Measurements from ENCODE around the gene FCRL4. TPM values are rescaled to one million over a fixed set of nuclear protein-coding genes. Genes with fewer than 3 reads are reported as not detected.

The FCRL4 gene
- not detected in 2 replicates for total RNA-seq (2014; rRNA removed; shearing (Covaris generic))
- total RNA-seq (2022) = not detected in 2 replicates
- percentile 10 among the genes with signal in this experiment for Bru-seq, nascent RNA
- not detected for BruChase-seq, experiment 1, labeled RNA remaining after a 6-hour chase
- BruChase-seq, experiment 2, labeled RNA remaining after a 2-hour chase = percentile 12 among the genes with signal in this experiment
- long read RNA-seq = 0 reads

DNA sequence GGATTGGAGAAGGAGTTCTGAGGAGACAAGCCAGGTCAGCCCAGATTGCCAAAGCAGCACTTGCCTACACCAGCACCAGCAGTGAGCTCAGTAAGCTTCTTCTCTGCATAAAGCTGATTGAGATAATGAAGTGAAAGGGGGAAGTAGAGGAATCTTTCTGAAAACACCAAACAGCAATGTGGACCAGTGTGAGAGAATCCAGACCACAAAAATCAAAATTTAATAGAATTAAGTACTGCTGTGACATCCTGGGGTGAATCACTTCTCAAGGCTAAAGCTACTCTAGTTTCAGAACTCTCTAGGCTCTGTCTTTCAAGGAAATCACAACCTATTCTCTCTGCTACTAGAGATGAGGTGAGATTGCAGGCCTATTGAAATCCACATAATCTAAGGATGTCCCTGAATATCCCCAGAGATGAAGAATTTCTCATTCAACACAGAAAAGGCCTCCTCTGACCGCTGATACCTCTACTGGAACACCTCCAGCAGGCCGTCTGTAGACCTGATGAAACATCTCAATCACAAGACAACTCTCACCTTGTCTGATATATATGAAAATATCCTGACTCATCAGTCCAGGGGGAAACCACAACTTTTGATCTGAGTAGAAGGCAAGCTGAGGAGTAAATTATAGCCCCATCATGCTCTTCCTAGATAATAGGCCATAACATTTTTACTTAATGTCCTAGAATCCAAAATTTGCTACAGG is at the start of gene FCRL4:
TSS of gene FCRL4 (minus strand) at position 127 of the 709 bp plus-strand sequence. CDS start 141 bp downstream, outside the sequence.
- ChIA-PET POLR2A (no interaction called here), CTCF (ENCODE audit: unreplicated experiment) (no interaction called here)
- peak; percentile 51 for DNase-seq (ENCODE audit: low spot score)
- Histone ChIP-seq H3K4me3 (ENCODE audit: low read depth, low read length, poor library complexity, severe bottlenecking) (no peak within 1 kb of the TSS), H3K4me1 (ENCODE audit: insufficient read depth, low read length, poor library complexity, severe bottlenecking) (peaks cover 54% of the 10 kb centered on the region), H4K20me1 (ENCODE audit: insufficient read depth, low read length) (no peaks in the 10 kb centered on the region), H3K4me2 (ENCODE audit: low read length) (peak within 1 kb of the TSS; percentile 71), H3K9me3 (ENCODE audit: low read length) (no peaks in the 10 kb centered on the region), H2AFZ (ENCODE audit: low read length) (no peak within 1 kb of the TSS), H3K27ac (ENCODE audit: low read depth, low read length, poor library complexity, severe bottlenecking) (no peak within 1 kb of the TSS), H3K36me3 (ENCODE audit: insufficient read depth, low read length) (no peaks in the 10 kb centered on the region), H3K9me2 (ENCODE audit: insufficient read depth, low read length) (no peaks in the 10 kb centered on the region), H3K79me2 (ENCODE audit: insufficient read depth, low read depth, low read length) (no peaks in the 10 kb centered on the region)
- BruUV-seq (replicated peaks) = no TSS peak
- TF ChIP-seq EZH2phosphoT487 (IDR thresholded peaks at IDR 0.05; ENCODE audit: borderline replicate concordance, low read depth, low read length) (no peak), CTCF (conservative IDR thresholded peaks at IDR 0.05; ENCODE audit: low read length) (no peak)
- intact Hi-C loops (cut with micrococcal nuclease; ENCODE audit: unreplicated experiment) = no loop called here

DNA sequence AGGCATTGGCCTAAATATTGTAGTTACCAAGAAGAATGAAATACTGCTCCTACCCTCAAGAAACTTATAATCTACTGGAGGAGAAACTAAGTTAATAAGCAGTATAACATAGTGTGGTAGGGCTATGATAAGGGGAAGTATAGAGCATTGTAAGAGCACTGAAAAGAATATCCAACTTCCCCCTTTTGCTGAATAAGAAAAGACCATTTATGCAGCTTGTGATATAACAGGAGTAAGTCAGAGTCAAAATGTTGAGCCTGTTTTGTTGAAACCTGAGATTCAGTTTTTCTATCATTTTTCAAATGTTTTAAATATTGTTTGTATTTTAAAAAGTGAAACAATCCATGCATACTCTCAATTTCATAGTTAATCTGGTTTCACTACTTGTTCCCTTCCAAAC is 48.3 kb upstream of the FCRL4 start:
- no peak overlapping the region for H3K27ac ChIP-seq (ENCODE audit: low read depth, low read length, poor library complexity, severe bottlenecking)
- intact Hi-C loops (cut with micrococcal nuclease; ENCODE audit: unreplicated experiment) = no loop called here
- no peak for TF ChIP-seq CTCF (conservative IDR thresholded peaks at IDR 0.05; ENCODE audit: low read length)
- TF ChIP-seq EZH2phosphoT487 (IDR thresholded peaks at IDR 0.05; ENCODE audit: borderline replicate concordance, low read depth, low read length) = no peak
- H3K4me2 ChIP-seq (ENCODE audit: low read length) = peak overlapping the region; percentile 27; the same call in 1 of the 2 replicates
- peak; percentile 49 for DNase-seq (ENCODE audit: low spot score)
- no peak overlapping the region for H3K4me3 ChIP-seq (ENCODE audit: low read depth, low read length, poor library complexity, severe bottlenecking)
- POLR2A ChIA-PET = interaction anchor here (1.4 kb wide), 1 partner anchor 15 kb away, joined by 3 read pairs; no protein-coding TSS in a partner anchor
- no peaks in the 10 kb centered on the region for H4K20me1 ChIP-seq (ENCODE audit: insufficient read depth, low read length)
- no peaks in the 10 kb centered on the region for H3K36me3 ChIP-seq (ENCODE audit: insufficient read depth, low read length)
- H3K9me3 ChIP-seq (ENCODE audit: low read length) = no peaks in the 10 kb centered on the region
- H3K4me1 ChIP-seq (ENCODE audit: insufficient read depth, low read length, poor library complexity, severe bottlenecking) = peaks cover 32% of the 10 kb centered on the region
- H2AFZ ChIP-seq (ENCODE audit: low read length) = peak overlapping the region; percentile 23; the same call in 1 of the 2 replicates
- CTCF ChIA-PET (ENCODE audit: unreplicated experiment) = no interaction called here
- H3K79me2 ChIP-seq (ENCODE audit: insufficient read depth, low read depth, low read length) = no peaks in the 10 kb centered on the region
- H3K9me2 ChIP-seq (ENCODE audit: insufficient read depth, low read length) = no peaks in the 10 kb centered on the region
- BruUV-seq (replicated peaks) = no TSS peak

GRCh38 chr1:157641177-157641576 is 43.3 kb upstream of the FCRL4 start:
- H3K36me3 ChIP-seq (ENCODE audit: insufficient read depth, low read length) = no peaks in the 10 kb centered on the region
- TF ChIP-seq CTCF (conservative IDR thresholded peaks at IDR 0.05; ENCODE audit: low read length) (no peak), EZH2phosphoT487 (IDR thresholded peaks at IDR 0.05; ENCODE audit: borderline replicate concordance, low read depth, low read length) (no peak)
- H3K9me3 ChIP-seq (ENCODE audit: low read length) = no peaks in the 10 kb centered on the region
- peak overlapping the region; percentile 68; the same call in 1 of the 2 replicates for H2AFZ ChIP-seq (ENCODE audit: low read length)
- no peaks in the 10 kb centered on the region for H3K9me2 ChIP-seq (ENCODE audit: insufficient read depth, low read length)
- peak overlapping the region; percentile 13; the same call in 1 of the 2 replicates for H3K4me2 ChIP-seq (ENCODE audit: low read length)
- intact Hi-C loops (cut with micrococcal nuclease; ENCODE audit: unreplicated experiment) = no loop called here
- no TSS peak for BruUV-seq (replicated peaks)
- no peaks in the 10 kb centered on the region for H3K79me2 ChIP-seq (ENCODE audit: insufficient read depth, low read depth, low read length)
- ChIA-PET CTCF (ENCODE audit: unreplicated experiment) (no interaction called here), POLR2A (no interaction called here)
- peaks cover 22% of the 10 kb centered on the region for H3K4me1 ChIP-seq (ENCODE audit: insufficient read depth, low read length, poor library complexity, severe bottlenecking)
- H4K20me1 ChIP-seq (ENCODE audit: insufficient read depth, low read length) = no peaks in the 10 kb centered on the region
- H3K27ac ChIP-seq (ENCODE audit: low read depth, low read length, poor library complexity, severe bottlenecking) = no peak overlapping the region
- H3K4me3 ChIP-seq (ENCODE audit: low read depth, low read length, poor library complexity, severe bottlenecking) = no peak overlapping the region
- DNase-seq (ENCODE audit: low spot score) = no peak

Data from OCI-LY7 (cell line).